Measurements from ENCODE around the gene ZG16.
"Not testable (repeated sequence)": the region's sequence is repeated elsewhere in the genome, so short reads cannot be mapped to it uniquely, and the experiment has no call there.

The ZG16 gene

GRCh38 chr16:29761882-29762281, 16.2 kb upstream of the ZG16 start:
- DNase-seq (ENCODE audit: low spot score in 2 of 2) = peak in 1 of 2 experiments; percentile 30
- H3K4me1 ChIP-seq = peaks cover 6% of the 10 kb centered on the region; the same call in 1 of the 2 replicates
- no peaks in the 10 kb centered on the region for H3K36me3 ChIP-seq (replicated peaks)
- H3K27me3 ChIP-seq (ENCODE audit: low read depth) = no peaks in the 10 kb centered on the region
- H3K4me3 ChIP-seq = no peak overlapping the region
- in situ Hi-C loops (cut with MboI; ENCODE audit: low sequenced_read_pairs) = no loop called here
- H3K9me3 ChIP-seq = no peaks in the 10 kb centered on the region

DNA sequence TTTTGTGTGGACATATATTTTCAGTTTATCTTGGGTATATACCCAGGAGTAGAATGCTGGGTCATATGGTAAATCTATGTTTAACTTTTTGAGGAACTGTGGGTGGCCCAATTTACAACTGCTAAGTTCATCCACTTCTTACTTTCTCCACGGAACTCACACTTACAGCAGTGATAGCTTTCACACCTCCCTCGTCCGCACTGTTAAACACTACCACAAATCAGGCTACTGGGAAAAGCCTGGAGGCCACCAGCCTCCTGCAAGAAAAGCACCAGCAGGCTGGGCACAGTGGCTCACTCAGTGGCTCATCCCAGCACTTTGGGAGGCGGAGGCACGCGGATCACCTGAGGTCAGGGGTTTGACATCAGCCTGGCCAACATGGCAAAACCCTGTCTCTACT, 14.7 kb upstream of the ZG16 start:
- H3K9me3 ChIP-seq = no peaks in the 10 kb centered on the region
- peaks cover 4% of the 10 kb centered on the region; the same call in 1 of the 2 replicates for H3K4me1 ChIP-seq
- no peaks in the 10 kb centered on the region for H3K27me3 ChIP-seq (ENCODE audit: low read depth)
- no peaks in the 10 kb centered on the region for H3K36me3 ChIP-seq (replicated peaks)
- no peak for DNase-seq (ENCODE audit: low spot score in 2 of 2)
- no peak overlapping the region for H3K4me3 ChIP-seq
- in situ Hi-C loops (cut with MboI; ENCODE audit: low sequenced_read_pairs) = no loop called here

GRCh38 chr16:29765167-29766032, 12.7 kb upstream of the ZG16 start:
- H3K36me3 ChIP-seq (replicated peaks) = no peaks in the 10 kb centered on the region
- in situ Hi-C loops (cut with MboI; ENCODE audit: low sequenced_read_pairs) = no loop called here
- DNase-seq (ENCODE audit: low spot score in 2 of 2) = peak; percentile 14 to 48

GRCh38 chr16:29766571-29766970, 11.5 kb upstream of the ZG16 start:
- no peaks in the 10 kb centered on the region for H3K36me3 ChIP-seq (replicated peaks)
- no peaks in the 10 kb centered on the region for H3K27me3 ChIP-seq (ENCODE audit: low read depth)
- in situ Hi-C loops (cut with MboI; ENCODE audit: low sequenced_read_pairs) = no loop called here
- no peaks in the 10 kb centered on the region for H3K9me3 ChIP-seq
- peaks cover 4% of the 10 kb centered on the region; the same call in 1 of the 2 replicates for H3K4me1 ChIP-seq
- no peak for DNase-seq (ENCODE audit: low spot score in 2 of 2)
- H3K4me3 ChIP-seq = no peak overlapping the region

More at GRCh38 chr16:29765167-29766032, 12.7 kb upstream of the ZG16 start:
- H3K27me3 ChIP-seq (ENCODE audit: low read depth) = no peaks in the 10 kb centered on the region
- H3K4me1 ChIP-seq = peaks cover 4% of the 10 kb centered on the region; the same call in 1 of the 2 replicates
- H3K9me3 ChIP-seq = no peaks in the 10 kb centered on the region
- no peak overlapping the region for H3K4me3 ChIP-seq

DNA sequence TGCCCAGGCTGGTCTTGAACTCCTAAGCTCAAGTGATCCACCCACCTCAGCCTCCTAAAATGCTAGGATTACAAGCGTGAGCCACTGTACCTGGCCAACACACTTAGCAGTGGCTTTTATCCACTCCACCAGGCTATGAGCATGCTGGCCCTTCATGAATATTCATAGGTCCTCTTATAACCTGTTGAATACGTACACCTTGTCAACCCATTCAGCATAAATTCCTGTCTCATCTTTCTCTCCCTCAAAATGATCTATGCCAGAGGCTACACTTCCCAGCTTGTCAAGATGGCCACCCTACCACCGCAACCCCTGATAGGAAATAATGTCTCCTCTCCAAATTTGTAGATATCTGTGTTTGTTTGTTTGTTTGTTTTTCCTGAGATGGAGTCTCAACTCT, 11.0 kb upstream of the ZG16 start:
- H3K9me3 ChIP-seq = no peaks in the 10 kb centered on the region
- no peaks in the 10 kb centered on the region for H3K27me3 ChIP-seq (ENCODE audit: low read depth)
- no peaks in the 10 kb centered on the region for H3K36me3 ChIP-seq (replicated peaks)
- peaks cover 4% of the 10 kb centered on the region; the same call in 1 of the 2 replicates for H3K4me1 ChIP-seq
- in situ Hi-C loops (cut with MboI; ENCODE audit: low sequenced_read_pairs) = no loop called here
- H3K4me3 ChIP-seq = no peak overlapping the region
- no peak for DNase-seq (ENCODE audit: low spot score in 2 of 2)

GRCh38 chr16:29769507-29769906, 8.5 kb upstream of the ZG16 start:
- Histone ChIP-seq H3K4me1 (peaks cover 4% of the 10 kb centered on the region; the same call in 1 of the 2 replicates), H3K36me3 (replicated peaks) (no peaks in the 10 kb centered on the region), H3K27me3 (ENCODE audit: low read depth) (no peaks in the 10 kb centered on the region), H3K9me3 (no peaks in the 10 kb centered on the region), H3K4me3 (no peak overlapping the region)
- in situ Hi-C loops (cut with MboI; ENCODE audit: low sequenced_read_pairs) = no loop called here
- DNase-seq (ENCODE audit: low spot score in 2 of 2) = no peak

DNA sequence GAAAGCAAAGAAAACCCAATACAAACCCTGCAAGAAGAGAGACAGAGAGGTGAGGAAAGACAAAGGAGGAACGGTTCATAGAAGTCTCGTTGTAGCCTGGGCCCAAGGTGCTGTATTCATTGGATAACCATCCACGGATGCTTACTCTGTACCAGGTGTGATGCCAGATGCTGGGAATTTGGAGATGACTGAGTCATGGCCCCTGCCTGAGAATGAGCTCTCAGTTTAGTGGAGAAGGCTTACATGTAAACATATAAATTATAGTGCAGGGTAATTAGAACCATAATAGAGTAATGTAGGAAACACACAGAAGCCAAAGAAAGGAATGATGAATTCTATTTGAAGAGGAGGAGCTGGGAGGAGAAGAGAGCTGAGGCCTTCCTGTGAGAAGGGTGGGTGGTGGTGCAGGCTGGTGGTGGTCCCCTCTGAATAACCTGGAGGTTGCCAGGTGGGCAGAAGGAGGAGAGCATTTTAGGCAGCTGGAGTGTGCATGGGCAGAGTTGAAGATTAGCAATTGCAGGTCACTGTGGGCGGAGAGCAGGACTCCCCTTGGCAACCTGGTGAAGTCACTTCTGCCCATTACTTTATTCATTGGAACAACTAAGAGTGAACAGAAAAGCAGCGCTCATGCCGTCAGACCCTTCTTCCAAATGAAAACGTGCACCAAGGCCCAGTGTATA, 7.7 kb upstream of the ZG16 start:
- in situ Hi-C loops (cut with MboI; ENCODE audit: low sequenced_read_pairs) = no loop called here
- Histone ChIP-seq H3K27me3 (ENCODE audit: low read depth) (no peaks in the 10 kb centered on the region), H3K9me3 (no peaks in the 10 kb centered on the region), H3K4me3 (no peak overlapping the region), H3K4me1 (peaks cover 1% of the 10 kb centered on the region; the same call in 1 of the 2 replicates), H3K36me3 (replicated peaks) (no peaks in the 10 kb centered on the region)
- no peak for DNase-seq (ENCODE audit: low spot score in 2 of 2)

DNA sequence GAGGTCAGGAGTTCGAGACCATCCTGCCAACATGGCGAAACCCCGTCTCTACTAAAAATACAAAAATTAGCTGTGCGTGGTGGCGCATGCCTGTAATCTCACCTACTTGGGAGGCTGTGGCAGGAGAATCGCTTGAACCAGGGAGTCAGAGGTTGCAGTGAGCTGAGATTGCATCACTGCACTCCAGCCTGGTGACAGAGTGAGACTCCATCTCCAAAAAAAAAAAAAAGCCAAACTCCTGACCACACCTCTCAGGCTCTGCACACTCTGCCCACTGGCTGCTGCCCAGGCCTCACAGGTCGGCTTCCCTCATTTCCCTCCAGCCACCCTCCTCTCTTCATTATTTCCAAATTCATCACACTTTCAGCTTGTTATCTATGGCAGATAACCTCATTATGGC, 5.7 kb upstream of the ZG16 start:
- H3K27me3 ChIP-seq (ENCODE audit: low read depth); H3K4me3 ChIP-seq; H3K36me3 ChIP-seq (replicated peaks); DNase-seq (ENCODE audit: low spot score in 2 of 2); H3K9me3 ChIP-seq; H3K4me1 ChIP-seq; in situ Hi-C loops (cut with MboI; ENCODE audit: low sequenced_read_pairs): not testable (repeated sequence)

DNA sequence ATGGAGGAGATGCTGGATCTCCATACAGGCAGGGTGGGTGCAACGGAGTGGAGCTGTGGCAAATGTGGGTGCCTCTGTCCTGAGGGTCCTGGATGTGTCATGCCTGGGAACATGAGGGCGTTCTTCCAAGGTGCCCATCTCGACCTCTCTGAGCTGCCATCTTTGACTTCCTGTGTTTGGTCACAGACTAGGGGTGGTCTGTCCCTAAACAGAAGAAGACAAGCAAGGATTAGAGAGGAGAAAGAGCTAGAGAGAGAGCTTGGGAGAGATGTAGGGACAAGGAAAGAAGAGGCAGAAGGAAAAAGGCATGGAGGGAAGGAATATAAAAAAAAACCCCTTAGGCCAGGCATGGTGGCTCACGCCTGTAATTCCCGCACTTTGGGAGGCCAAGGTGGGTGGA, 3.3 kb upstream of the ZG16 start:
- Histone ChIP-seq H3K4me3 (no peak overlapping the region), H3K27me3 (ENCODE audit: low read depth) (no peaks in the 10 kb centered on the region), H3K4me1 (no peaks in the 10 kb centered on the region), H3K36me3 (replicated peaks) (no peaks in the 10 kb centered on the region), H3K9me3 (no peaks in the 10 kb centered on the region)
- no peak for DNase-seq (ENCODE audit: low spot score in 2 of 2)
- in situ Hi-C loops (cut with MboI; ENCODE audit: low sequenced_read_pairs) = no loop called here

GRCh38 chr16:29775742-29776408, 2.2 kb upstream of the ZG16 start:
- DNase-seq (ENCODE audit: low spot score in 2 of 2) = no peak
- in situ Hi-C loops (cut with MboI; ENCODE audit: low sequenced_read_pairs) = no loop called here
- no peak overlapping the region for H3K4me3 ChIP-seq

DNA sequence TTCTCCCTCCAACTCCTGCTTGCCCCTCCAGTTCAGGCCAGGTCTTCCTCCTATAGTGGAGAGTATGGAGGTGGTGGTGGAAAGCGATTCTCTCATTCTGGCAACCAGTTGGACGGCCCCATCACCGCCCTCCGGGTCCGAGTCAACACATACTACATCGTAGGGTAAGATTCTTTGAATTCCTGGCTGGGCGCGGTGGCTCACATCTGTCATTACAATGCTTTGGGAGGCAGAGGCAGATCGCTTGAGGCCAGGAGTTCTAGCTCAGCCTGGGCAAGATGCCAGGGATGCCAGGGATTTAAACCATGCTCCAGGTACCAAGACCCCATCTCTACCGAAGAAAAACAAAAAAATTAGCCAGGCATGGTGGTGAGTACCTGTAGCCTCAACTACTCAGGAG, 1.4 kb downstream of the ZG16 start:
- peak in 1 of 2 experiments; percentile 43 for DNase-seq (ENCODE audit: low spot score in 2 of 2)
- no peaks in the 10 kb centered on the region for H3K4me1 ChIP-seq
- no peak overlapping the region for H3K4me3 ChIP-seq
- in situ Hi-C loops (cut with MboI; ENCODE audit: low sequenced_read_pairs) = no loop called here
- no peaks in the 10 kb centered on the region for H3K9me3 ChIP-seq
- no peaks in the 10 kb centered on the region for H3K36me3 ChIP-seq (replicated peaks)
- no peaks in the 10 kb centered on the region for H3K27me3 ChIP-seq (ENCODE audit: low read depth)

More at GRCh38 chr16:29775742-29776408, 2.2 kb upstream of the ZG16 start:
- no peaks in the 10 kb centered on the region for H3K9me3 ChIP-seq
- H3K4me1 ChIP-seq = no peaks in the 10 kb centered on the region
- H3K27me3 ChIP-seq (ENCODE audit: low read depth) = no peaks in the 10 kb centered on the region
- H3K36me3 ChIP-seq (replicated peaks) = no peaks in the 10 kb centered on the region

- H3K9me3 ChIP-seq; in situ Hi-C loops (cut with MboI; ENCODE audit: low sequenced_read_pairs); H3K4me3 ChIP-seq; H3K4me1 ChIP-seq; DNase-seq (ENCODE audit: low spot score in 2 of 2); H3K36me3 ChIP-seq (replicated peaks); H3K27me3 ChIP-seq (ENCODE audit: low read depth): not testable (repeated sequence)
Measured at GRCh38 chr16:29783094-29783953, 5.3 kb downstream of the ZG16 start.

DNA sequence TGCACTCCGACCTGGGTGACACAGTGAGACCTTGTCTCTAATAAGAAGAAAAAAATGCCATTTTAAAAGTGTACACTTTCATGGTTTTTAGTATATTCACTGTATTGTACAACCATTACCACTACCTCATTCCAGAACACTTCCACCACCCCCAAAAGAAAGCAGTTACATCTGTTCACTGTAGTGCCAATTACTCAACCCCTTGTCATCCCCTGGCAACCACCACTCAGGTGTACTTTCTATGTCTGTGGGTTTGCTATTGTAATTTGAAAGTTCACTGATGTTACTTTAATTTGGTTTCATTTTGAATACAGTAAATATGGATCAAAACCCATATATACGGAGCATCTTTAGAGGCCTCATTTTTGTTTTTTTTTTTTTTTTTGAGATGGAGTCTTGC, 6.1 kb downstream of the ZG16 start:
- Histone ChIP-seq H3K36me3 (replicated peaks) (no peaks in the 10 kb centered on the region), H3K4me3 (no peak overlapping the region), H3K4me1 (no peaks in the 10 kb centered on the region), H3K9me3 (no peaks in the 10 kb centered on the region), H3K27me3 (ENCODE audit: low read depth) (no peaks in the 10 kb centered on the region)
- in situ Hi-C loops (cut with MboI; ENCODE audit: low sequenced_read_pairs) = no loop called here
- no peak for DNase-seq (ENCODE audit: low spot score in 2 of 2)

Data from HAP-1 (cell line).